H1 (cell line): ENCODE data around the gene ACSL6. TPM values are rescaled to one million over a fixed set of nuclear protein-coding genes. Genes with fewer than 3 reads are reported as not detected.

Source experiments
- CTCF ChIA-PET: fragments of 300-600 bp; sonication (Branson Sonifier 250); formaldehyde crosslinking; loops from one replicate; lab custom pipeline; 2021; ENCODE audit not compliant: partially characterized antibody; lab: Charles Lee
- POLR2A ChIA-PET: fragments of 300-600 bp; sonication (Branson Sonifier 250); formaldehyde crosslinking; loops from one replicate; lab custom pipeline; 2021; ENCODE audit warnings: inconsistent platforms; ENCODE audit not compliant: partially characterized antibody; lab: Charles Lee
- DNase-seq, 2 experiments: peaks; one replicate each; pipeline versions ENCODE4 v3.0.0 to v3.0.0-alpha.2; 2010 to 2022; ENCODE audit warnings: low spot score in 2 of 2, low read depth in 1 of 2, mixed read lengths in 1 of 2
- FAIRE-seq: peaks from 2 replicates; lab custom pipeline; 2011; peaks lifted over from hg19 to GRCh38; lab: Jason Lieb, UNC
- H2AFZ ChIP-seq: 2 replicates; pipeline ENCODE4 v1.8.1; 2012; ENCODE audit warnings: low read length, inconsistent platforms
- H2AK5ac ChIP-seq: 2 replicates; pipeline ENCODE4 v1.6.1; 2013; ENCODE audit warnings: low read depth, low read length
- H2BK120ac ChIP-seq: replicated peaks from 2 replicates; pipeline ENCODE3; 2013; ENCODE audit warnings: low read depth, low read length, inconsistent platforms
- H2BK12ac ChIP-seq: 2 replicates; pipeline ENCODE4 v1.6.1; 2013; ENCODE audit warnings: low read depth, low read length
- H2BK15ac ChIP-seq: 2 replicates; pipeline ENCODE4 v1.6.1; 2013; ENCODE audit warnings: low read length
- H2BK20ac ChIP-seq: 2 replicates; pipeline ENCODE4 v1.6.1; 2013; ENCODE audit warnings: low read length
- H2BK5ac ChIP-seq: 2 replicates; pipeline ENCODE4 v1.6.1; 2013; ENCODE audit warnings: low read depth, low read length
- H3K14ac ChIP-seq: 2 replicates; pipeline ENCODE4 v1.6.1; 2013; ENCODE audit warnings: inconsistent platforms; ENCODE audit not compliant: insufficient read length
- H3K18ac ChIP-seq: 2 replicates; pipeline ENCODE4 v1.6.1; 2013; ENCODE audit warnings: low read length; ENCODE audit errors: extremely low read depth
- H3K23ac ChIP-seq: 2 replicates; pipeline ENCODE4 v1.6.1; 2013; ENCODE audit warnings: inconsistent platforms; ENCODE audit not compliant: insufficient read length
- H3K23me2 ChIP-seq: 2 replicates; pipeline ENCODE4 v1.6.1; 2013; ENCODE audit warnings: low read depth, low read length
- H3K27ac ChIP-seq: 2 replicates; pipeline ENCODE4 v1.6.1; 2011; ENCODE audit warnings: low read depth, low read length, inconsistent platforms
- H3K27me3 ChIP-seq, 4 experiments: replicated peaks in 1 of 4; 1 replicate in 1 of 4; 2 replicates in 3 of 4; pipeline versions ENCODE4 v1.6.1 to v1.8.1; 2011 to 2013; ENCODE audit warnings: low read length in 3 of 4, mild to moderate bottlenecking in 3 of 4, inconsistent platforms in 2 of 4, mixed read lengths in 2 of 4, moderate library complexity in 1 of 4; ENCODE audit not compliant: control insufficient read depth in 3 of 4, insufficient read depth in 3 of 4; ENCODE audit errors: extremely low read depth in 1 of 4
- H3K36me3 ChIP-seq, 4 experiments: 2 replicates each; pipeline versions ENCODE4 v1.6.1 to v1.8.1; 2011 to 2013; ENCODE audit warnings: mild to moderate bottlenecking in 4 of 4, low read length in 3 of 4, moderate library complexity in 2 of 4, control low read depth in 1 of 4, inconsistent platforms in 1 of 4; ENCODE audit not compliant: insufficient read depth in 4 of 4, control insufficient read depth in 2 of 4
- H3K4ac ChIP-seq: replicated peaks from 2 replicates; pipeline ENCODE3; 2013; ENCODE audit warnings: low read length, low read depth, mixed read lengths, inconsistent platforms; ENCODE audit not compliant: insufficient read length
- H3K4me1 ChIP-seq, 4 experiments: replicated peaks in 1 of 4; 1 replicate in 1 of 4; 2 replicates in 3 of 4; pipeline versions ENCODE4 v1.6.1 to v1.8.1; 2011 to 2013; ENCODE audit warnings: low read length in 3 of 4, inconsistent platforms in 2 of 4, mixed read lengths in 1 of 4; ENCODE audit not compliant: insufficient read depth in 4 of 4, control insufficient read depth in 3 of 4
- H3K4me2 ChIP-seq, 2 experiments: 2 replicates each; pipeline versions ENCODE4 v1.6.1 to v1.8.1; 2011 to 2013; ENCODE audit warnings: low read depth in 2 of 2, low read length in 2 of 2, control low read depth in 1 of 2, inconsistent platforms in 1 of 2, mild to moderate bottlenecking in 1 of 2; ENCODE audit not compliant: insufficient read depth in 1 of 2
- H3K4me3 ChIP-seq, 4 experiments: fragments of 200-600, 300-600 bp in 1 of 4; sonication (generic), shearing (Covaris generic), sonication (Bioruptor Twin) in 1 of 4; 2 replicates each; pipeline versions ENCODE4 v1.5.1 to v1.8.1; 2011 to 2016; ENCODE audit warnings: low read length in 4 of 4, low read depth in 3 of 4, control low read depth in 2 of 4, inconsistent platforms in 2 of 4, mild to moderate bottlenecking in 2 of 4, mixed read lengths in 1 of 4, moderate library complexity in 1 of 4; ENCODE audit not compliant: insufficient read depth in 2 of 4; ENCODE audit errors: extremely low read depth in 1 of 4
- H3K56ac ChIP-seq: replicated peaks from 2 replicates; pipeline ENCODE3; 2013; ENCODE audit warnings: low read depth, mild to moderate bottlenecking, mixed read lengths, low read length, inconsistent platforms; ENCODE audit not compliant: insufficient read length
- H3K79me1 ChIP-seq: 2 replicates; pipeline ENCODE4 v1.6.1; 2013; ENCODE audit warnings: low read depth, low read length, control low read depth
- H3K79me2 ChIP-seq, 2 experiments: 2 replicates each; pipeline versions ENCODE4 v1.6.1 to v1.8.1; 2012 to 2013; ENCODE audit warnings: low read length in 2 of 2, mild to moderate bottlenecking in 2 of 2, inconsistent platforms in 1 of 2; ENCODE audit not compliant: insufficient read depth in 2 of 2, control insufficient read depth in 1 of 2
- H3K9ac ChIP-seq, 4 experiments: replicated peaks in 1 of 4; 1 replicate in 1 of 4; 2 replicates in 3 of 4; pipeline versions ENCODE4 v1.6.1 to v1.8.1; 2011 to 2013; ENCODE audit warnings: low read depth in 3 of 4, low read length in 3 of 4, control low read depth in 2 of 4, mild to moderate bottlenecking in 2 of 4, moderate library complexity in 2 of 4, inconsistent platforms in 1 of 4; ENCODE audit errors: extremely low read depth in 1 of 4
- H3K9me3 ChIP-seq, 2 experiments: 2 replicates each; pipeline versions ENCODE4 v1.6.1 to v1.8.1; 2012 to 2013; ENCODE audit warnings: mild to moderate bottlenecking in 2 of 2, moderate library complexity in 2 of 2, control low read depth in 1 of 2, inconsistent platforms in 1 of 2, low read depth in 1 of 2, low read length in 1 of 2, mixed read lengths in 1 of 2; ENCODE audit not compliant: insufficient read depth in 2 of 2
- H4K20me1 ChIP-seq, 2 experiments: replicated peaks in 1 of 2; 2 replicates each; pipeline versions ENCODE3 to v1.8.1; 2011 to 2013; ENCODE audit warnings: inconsistent platforms in 2 of 2, low read length in 2 of 2, mild to moderate bottlenecking in 1 of 2; ENCODE audit not compliant: insufficient read depth in 2 of 2, control insufficient read depth in 1 of 2
- H4K5ac ChIP-seq: 2 replicates; pipeline ENCODE4 v1.6.1; 2013; ENCODE audit warnings: low read length, low read depth, mixed read lengths, inconsistent platforms; ENCODE audit not compliant: insufficient read length
- H4K8ac ChIP-seq: 2 replicates; pipeline ENCODE4 v1.8.0; 2013; ENCODE audit warnings: mild to moderate bottlenecking, moderate library complexity, low read length, inconsistent platforms; ENCODE audit not compliant: insufficient read depth; ENCODE audit errors: extremely low read depth
- H4K91ac ChIP-seq: replicated peaks from 2 replicates; pipeline ENCODE3; 2013; ENCODE audit warnings: low read length, mixed read lengths, inconsistent platforms; ENCODE audit not compliant: insufficient read length
- CBX5 ChIP-seq: fragments of 300-800, 300-1000 bp; sonication (generic); IDR thresholded peaks from 2 replicates; pipeline ENCODE4 v1.7.1; 2016; ENCODE audit warnings: antibody characterized with exemption, low read length, low read depth
- CTBP2 ChIP-seq: IDR thresholded peaks from 2 replicates; pipeline ENCODE4 v1.7.0; 2011; ENCODE audit warnings: borderline replicate concordance, mild to moderate bottlenecking, moderate library complexity, mixed read lengths, low read length; ENCODE audit not compliant: insufficient read depth, insufficient read length
- E2F6 ChIP-seq: IDR thresholded peaks from 2 replicates; pipeline ENCODE4 v1.6.1; 2012; ENCODE audit warnings: inconsistent platforms
- FOSL1 ChIP-seq: IDR thresholded peaks from 2 replicates; pipeline ENCODE4 v1.6.1; 2011; ENCODE audit warnings: mild to moderate bottlenecking, low read depth, low read length, moderate library complexity; ENCODE audit not compliant: insufficient read depth
- GABPA ChIP-seq: IDR thresholded peaks from 2 replicates; pipeline ENCODE4 v1.6.1; 2011; ENCODE audit warnings: mild to moderate bottlenecking, low read length, moderate library complexity, borderline replicate concordance; ENCODE audit not compliant: insufficient read depth
- PHF8 ChIP-seq: fragments of 200-600 bp; sonication (generic); conservative IDR thresholded peaks from 2 replicates; pipeline ENCODE4 v1.7.1; 2012; ENCODE audit warnings: low read depth, mild to moderate bottlenecking, inconsistent platforms, low read length, moderate library complexity
- POLR2AphosphoS5 ChIP-seq: IDR thresholded peaks from 2 replicates; pipeline ENCODE4 v1.6.1; 2011; ENCODE audit warnings: low read depth, low read length
- POU5F1 ChIP-seq: IDR thresholded peaks from 2 replicates; pipeline ENCODE4 v1.6.1; 2011; ENCODE audit warnings: low read depth, mild to moderate bottlenecking, low read length, moderate library complexity
- RBBP5 ChIP-seq: IDR thresholded peaks from 2 replicates; pipeline ENCODE4 v1.7.1; 2012; ENCODE audit warnings: low read depth, mild to moderate bottlenecking, inconsistent platforms, low read length, moderate library complexity, borderline replicate concordance
- SIN3A ChIP-seq, 2 experiments: IDR thresholded peaks in 1 of 2; conservative IDR thresholded peaks in 1 of 2; 2 replicates each; pipeline ENCODE4 v1.6.1; 2011 to 2012; ENCODE audit warnings: low read length in 2 of 2, improper control_type of control experiment in 1 of 2, low read depth in 1 of 2, mild to moderate bottlenecking in 1 of 2
- SIRT6 ChIP-seq: IDR thresholded peaks from one replicate; pipeline ENCODE4 v1.7.1; 2012; ENCODE audit warnings: low read length, inconsistent platforms
- WGBS, 2 experiments: shearing (Covaris generic) in 1 of 2; methylation state at CpG; one replicate each; pipeline versions ENCODE4 v1.1.6 to v1.1.7; 2013 to 2015; ENCODE audit warnings: low lambda C conversion rate in 2 of 2, mixed read lengths in 2 of 2, inconsistent platforms in 1 of 2, low coverage in 1 of 2, missing lambda C conversion rate in 1 of 2; ENCODE audit not compliant: insufficient replicate concordance in 2 of 2, insufficient coverage in 1 of 2, insufficient read length in 1 of 2; ENCODE audit errors: extremely low coverage in 1 of 2, missing lambda C conversion rate in 1 of 2; 5-methylcytosine and 5-hydroxymethylcytosine counted together
- polyA plus RNA-seq, 7 experiments: library from polyadenylated mRNA; depleted of rRNA in 3 of 7; stranded (reverse) in 5 of 7; unstranded in 2 of 7; fragments of >200 nt in 5 of 7; fragments of 200-250 nt in 2 of 7; gene quantifications; 1 replicate in 5 of 7; 2 replicates in 1 of 7; 4 replicates in 1 of 7; pipeline versions ENCODE4 v1.2.1 to v1.2.3, GENCODE V29; 2011 to 2013; ENCODE audit warnings: missing spikeins in 2 of 7, mixed read lengths in 2 of 7
- total RNA-seq: library from RNA; stranded (reverse); fragmentation: NEBNext Ultra II Directional; extraction: Animal tissue kit (Norgen Biotek cat#: 25700); gene quantifications from 2 replicates; pipeline ENCODE4 v1.2.1, GENCODE V29; 2021

ACSL6 gene
- total and polyA plus RNA-seq, 2 of the 8 experiments (the other 6 are each of a cell fraction or from before 2014, with no cell fraction given) = 2.3 to 2.4 TPM

- H4K20me1 ChIP-seq = no peaks in the 10 kb centered on the region
- no peak overlapping the region for H3K56ac ChIP-seq
- H2BK5ac ChIP-seq = no peak overlapping the region
- no peak for FAIRE-seq
- no peaks in the 10 kb centered on the region for H3K36me3 ChIP-seq
- no peak for DNase-seq
- H3K79me2 ChIP-seq = no peaks in the 10 kb centered on the region
- no peaks in the 10 kb centered on the region for H3K27me3 ChIP-seq
- H2AFZ ChIP-seq = no peak overlapping the region
- POLR2A ChIA-PET = no interaction called here
- no peak overlapping the region for H3K9ac ChIP-seq
- no peak overlapping the region for H3K4ac ChIP-seq
- H3K27ac ChIP-seq = no peak overlapping the region
- no peaks in the 10 kb centered on the region; a peak in 1 of 7 replicates for H3K4me1 ChIP-seq
- H3K18ac ChIP-seq = no peak overlapping the region
- no peak overlapping the region for H4K5ac ChIP-seq
- no peak overlapping the region for H4K8ac ChIP-seq
- H3K4me2 ChIP-seq = no peak overlapping the region
- no peak overlapping the region for H3K23ac ChIP-seq
- no peaks in the 10 kb centered on the region for H3K23me2 ChIP-seq
- CTCF ChIA-PET = interaction anchor here (0.5 to 4.3 kb wide), 4 partner anchors 53 to 422 kb away, joined by 3 to 35 read pairs (median 4); no protein-coding TSS in a partner anchor
- H4K91ac ChIP-seq = no peak overlapping the region
- no peak overlapping the region for H2BK15ac ChIP-seq
- H3K79me1 ChIP-seq = no peaks in the 10 kb centered on the region
- no peak overlapping the region for H2BK120ac ChIP-seq
- no peak overlapping the region for H3K4me3 ChIP-seq
- no peak overlapping the region for H2BK12ac ChIP-seq
- no peak overlapping the region for H3K14ac ChIP-seq
- H2BK20ac ChIP-seq = no peak overlapping the region
- H3K9me3 ChIP-seq = no peaks in the 10 kb centered on the region
- H2AK5ac ChIP-seq = no peak overlapping the region
- 92% methylated on average over 13 of the region's 13 CpGs; no CpG with 5 or more reads in 1 of the 2 experiments for WGBS, 2 experiments
- no peak for TF ChIP-seq PHF8
- TF ChIP-seq FOSL1 = no peak
- no peak for TF ChIP-seq SIN3A (conservative IDR thresholded peaks at IDR 0.05 in 1 of 2, IDR thresholded peaks at IDR 0.05 in 1 of 2; ENCODE audit: low read depth in 1 of 2, low read length in 2 of 2)
- TF ChIP-seq RBBP5 = no peak
- TF ChIP-seq GABPA = no peak
- no peak for TF ChIP-seq POLR2AphosphoS5
- TF ChIP-seq SIRT6 = no peak
- no peak for TF ChIP-seq POU5F1
- TF ChIP-seq E2F6 = no peak
- TF ChIP-seq CBX5 = no peak
- TF ChIP-seq CTBP2 = no peak
These were observed 48.4 kb upstream of the ACSL6 start for GRCh38 chr5:132059696-132060500.
